B cell (primary cell): ENCODE measurements around the gene CDYL. TPM values are rescaled to one million over a fixed set of nuclear protein-coding genes. Genes with fewer than 3 reads are reported as not detected.

Source experiments
- ATAC-seq: fragments of 200-7000 bp; cut with Tn5 transposase; one replicate; pipeline ENCODE4 v1.10.0; 2021; ENCODE audit warnings: low read depth, mild to moderate bottlenecking, moderate number of reproducible peaks, moderate library complexity
- CTCF ChIA-PET: fragments of 350-600 bp; sonication (Branson Sonifier 250); formaldehyde crosslinking; loops from one replicate; lab custom pipeline; 2021; ENCODE audit warnings: antibody characterized with exemption, inconsistent platforms; lab: Charles Lee
- POLR2A ChIA-PET: fragments of 350-600 bp; sonication (Branson Sonifier 250); formaldehyde crosslinking; loops from one replicate; lab custom pipeline; 2021; ENCODE audit warnings: antibody characterized with exemption; lab: Charles Lee
- DNase-seq: peaks from one replicate; pipeline ENCODE4 v3.0.0; 2013
- H2AFZ ChIP-seq: 2 replicates; pipeline ENCODE4 v1.6.1; 2012; ENCODE audit warnings: mild to moderate bottlenecking, low read depth, low read length; ENCODE audit not compliant: insufficient read depth, poor library complexity, severe bottlenecking
- H3K27ac ChIP-seq, 2 donors: 1 replicate in 1 of 2; 2 replicates in 1 of 2; pipeline ENCODE4 v1.5.1; 2012 to 2013; ENCODE audit warnings: low read length in 2 of 2, mild to moderate bottlenecking in 2 of 2, moderate library complexity in 1 of 2
- H3K27me3 ChIP-seq, 4 experiments: fragments of 200-600 bp in 1 of 4; sonication (generic) in 1 of 4; replicated peaks in 1 of 4; 1 replicate in 2 of 4; 2 replicates in 2 of 4; pipeline versions ENCODE4 v1.6.1 to v1.7.0; 2013 to 2016; ENCODE audit warnings: low read length in 3 of 4, mild to moderate bottlenecking in 2 of 4, mixed read lengths in 1 of 4, moderate library complexity in 1 of 4; ENCODE audit not compliant: insufficient read depth in 4 of 4, control insufficient read depth in 3 of 4; ENCODE audit errors: control extremely low read depth in 1 of 4
- H3K36me3 ChIP-seq, 2 experiments: replicated peaks in 1 of 2; 1 replicate in 1 of 2; 2 replicates in 1 of 2; pipeline versions ENCODE4 v1.6.1 to v1.7.1; 2013; ENCODE audit warnings: low read length in 1 of 2; ENCODE audit not compliant: insufficient read depth in 2 of 2, control insufficient read depth in 1 of 2; ENCODE audit errors: control extremely low read depth in 1 of 2, extremely low read depth in 1 of 2
- H3K4me1 ChIP-seq, 2 donors: fragments of 200-600 bp in 1 of 2; sonication (generic) in 1 of 2; 1 replicate in 1 of 2; 2 replicates in 1 of 2; pipeline versions ENCODE4 v1.5.1 to v1.6.1; 2013 to 2017; ENCODE audit warnings: low read length in 2 of 2; ENCODE audit not compliant: control insufficient read depth in 2 of 2, insufficient read depth in 2 of 2
- H3K4me2 ChIP-seq: replicated peaks from 2 replicates; pipeline ENCODE3; 2012; ENCODE audit warnings: mild to moderate bottlenecking, low read depth, low read length; ENCODE audit not compliant: poor library complexity, severe bottlenecking
- H3K4me3 ChIP-seq, 5 experiments: fragments of 200-600 bp in 1 of 5; sonication (generic) in 1 of 5; 1 replicate in 3 of 5; 2 replicates in 2 of 5; pipeline versions ENCODE4 v1.5.1 to v1.7.0; 2011 to 2016; ENCODE audit warnings: low read length in 4 of 5, mild to moderate bottlenecking in 4 of 5, low read depth in 2 of 5, control low read depth in 1 of 5, moderate library complexity in 1 of 5; ENCODE audit not compliant: insufficient read depth in 1 of 5; ENCODE audit errors: control extremely low read depth in 1 of 5, extremely low read depth in 1 of 5
- H3K79me2 ChIP-seq: fragments of 200-600 bp; sonication (generic); one replicate; pipeline ENCODE4 v1.6.0; 2016; ENCODE audit warnings: low read length; ENCODE audit not compliant: control insufficient read depth, insufficient read depth
- H3K9ac ChIP-seq: fragments of 200-600 bp; sonication (generic); 2 replicates; pipeline ENCODE4 v1.6.1; 2017; ENCODE audit warnings: mild to moderate bottlenecking, low read length, moderate library complexity
- H3K9me3 ChIP-seq, 3 donors: one replicate each; pipeline versions ENCODE4 v1.6.1 to v1.7.1; 2013; ENCODE audit warnings: low read length in 2 of 3; ENCODE audit not compliant: control insufficient read depth in 2 of 3, insufficient read depth in 1 of 3; ENCODE audit errors: control extremely low read depth in 1 of 3
- H4K20me1 ChIP-seq: 2 replicates; pipeline ENCODE4 v1.6.0; 2012; ENCODE audit warnings: mild to moderate bottlenecking, low read length; ENCODE audit not compliant: insufficient read depth, control insufficient read depth, poor library complexity, severe bottlenecking
- H3K27ac Mint-ChIP-seq: one replicate; pipeline ENCODE4 v1.8.0; 2021; ENCODE audit warnings: mixed read lengths
- H3K27me3 Mint-ChIP-seq: one replicate; pipeline ENCODE4 v1.8.0; 2021; ENCODE audit warnings: mixed read lengths
- H3K4me1 Mint-ChIP-seq: one replicate; pipeline ENCODE4 v1.8.0; 2021; ENCODE audit warnings: mixed read lengths
- H3K4me3 Mint-ChIP-seq: one replicate; pipeline ENCODE4 v1.8.0; 2021; ENCODE audit warnings: mixed read lengths
- H3K9me3 Mint-ChIP-seq: one replicate; pipeline ENCODE4 v1.8.0; 2022; ENCODE audit warnings: mixed read lengths; ENCODE audit not compliant: insufficient read depth
- CTCF ChIP-seq: fragments of 200-600 bp; IDR thresholded peaks from one replicate; pipeline ENCODE4 v1.8.0; 2022; ENCODE audit warnings: antibody characterized with exemption, mild to moderate bottlenecking
- EZH2 ChIP-seq: IDR thresholded peaks from 2 replicates; pipeline ENCODE4 v1.6.1; 2012; ENCODE audit warnings: borderline replicate concordance, low read depth, mild to moderate bottlenecking, moderate library complexity, low read length; ENCODE audit not compliant: insufficient read depth, poor library complexity, severe bottlenecking
- WGBS: methylation state at CpG from one replicate; pipeline ENCODE4 v1.1.5; 2013; ENCODE audit warnings: missing lambda C conversion rate; ENCODE audit not compliant: insufficient coverage; 5-methylcytosine and 5-hydroxymethylcytosine counted together
- intact Hi-C: fragments of 100-400 bp; cut with micrococcal nuclease; formaldehyde crosslinking; loops from one replicate; pipeline ENCODE4 v1.10.0; 2022
- polyA plus RNA-seq: library from polyadenylated mRNA; depleted of rRNA; stranded (reverse); fragments of >200 nt; gene quantifications from 2 replicates; pipeline ENCODE4 v1.2.3, GENCODE V29; 2012
- total RNA-seq, 2 donors: library from RNA; stranded (reverse); fragments of 120-200 nt in 1 of 2; gene quantifications; 1 replicate in 1 of 2; 2 replicates in 1 of 2; pipeline versions ENCODE4 v1.2.3 to v1.2.4, GENCODE V29; 2013 to 2022

CDYL gene
- total and polyA plus RNA-seq, 2 donors (not counting 1 experiment from before 2014, with no cell fraction given), result 15.6 to 63.0 TPM

DNA sequence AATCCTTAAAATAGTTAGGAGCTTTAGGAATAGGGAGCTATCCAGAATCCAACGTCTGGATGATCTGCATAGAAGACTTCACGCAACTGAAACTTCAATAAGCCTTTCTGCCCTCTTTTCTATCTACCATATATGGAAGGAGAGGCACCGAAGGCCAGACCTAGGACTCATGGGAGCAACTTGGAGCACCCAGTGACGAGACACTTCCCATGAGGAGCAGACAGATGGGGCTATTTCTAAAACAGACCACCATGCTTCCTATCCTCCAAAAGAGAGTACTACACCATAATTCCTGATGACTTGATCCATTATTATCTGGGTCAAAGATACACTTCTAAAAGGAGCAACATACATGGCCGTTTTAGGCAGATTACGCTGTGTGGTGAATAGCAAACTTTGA, 221.7 kb downstream of the CDYL start:
- Histone ChIP-seq H3K4me1 (peaks cover 0 to 2% of the 10 kb centered on the region in 2 donors), H3K4me3 (no peak overlapping the region), H3K9me3 (no peaks in the 10 kb centered on the region), H3K36me3 (peaks cover 5 to 40% of the 10 kb centered on the region in 2 experiments), H3K9ac (no peak overlapping the region), H3K79me2 (no peaks in the 10 kb centered on the region), H3K4me2 (no peak overlapping the region), H2AFZ (no peak overlapping the region), H3K27me3 (no peaks in the 10 kb centered on the region), H3K27ac (no peak overlapping the region), H4K20me1 (no peaks in the 10 kb centered on the region)
- no peak for ATAC-seq
- Mint-ChIP-seq H3K27ac (no peak overlapping the region), H3K4me1 (no peaks in the 10 kb centered on the region), H3K4me3 (no peak overlapping the region), H3K27me3 (no peaks in the 10 kb centered on the region), H3K9me3 (no peaks in the 10 kb centered on the region)
- WGBS, result no CpG with 5 or more reads among the region's 6 CpGs
- intact Hi-C loops, result no loop called here
- DNase-seq, result no peak
- POLR2A ChIA-PET, result no interaction called here
- CTCF ChIA-PET, result no interaction called here
- TF ChIP-seq EZH2 (no peak), CTCF (no peak)

GRCh38 chr6:4999586-4999985, 223.4 kb downstream of the CDYL start:
- CTCF ChIA-PET, result no interaction called here
- H3K79me2 ChIP-seq, result no peaks in the 10 kb centered on the region
- no CpG with 5 or more reads among the region's 2 CpGs for WGBS
- Mint-ChIP-seq H3K9me3 (no peaks in the 10 kb centered on the region), H3K4me3 (no peak overlapping the region), H3K4me1 (peaks cover 8% of the 10 kb centered on the region), H3K27me3 (no peaks in the 10 kb centered on the region), H3K27ac (no peak overlapping the region)
- ATAC-seq (no peak), DNase-seq (no peak)
- intact Hi-C loops, result no loop called here
- no peak overlapping the region for H3K4me3 ChIP-seq
- TF ChIP-seq CTCF (no peak), EZH2 (no peak)
- peaks cover 5 to 40% of the 10 kb centered on the region in 2 experiments for H3K36me3 ChIP-seq
- no peak overlapping the region for H3K4me2 ChIP-seq
- H2AFZ ChIP-seq, result no peak overlapping the region
- no peaks in the 10 kb centered on the region for H3K9me3 ChIP-seq
- POLR2A ChIA-PET, result no interaction called here
- no peaks in the 10 kb centered on the region for H3K27me3 ChIP-seq
- no peaks in the 10 kb centered on the region for H4K20me1 ChIP-seq
- peaks cover 4 to 12% of the 10 kb centered on the region in 2 donors for H3K4me1 ChIP-seq
- H3K27ac ChIP-seq, result no peak overlapping the region
- no peak overlapping the region for H3K9ac ChIP-seq
